SK-N-DZ (cell line): ENCODE results near the gene KRTAP9-8.
"Not testable (repeated sequence)": the region's sequence is repeated elsewhere in the genome, so short reads cannot be mapped to it uniquely, and the experiment has no call there.

Source experiments
- DNase-seq: peaks from one replicate; pipeline ENCODE4 v3.0.0-alpha.2; 2015; ENCODE audit warnings: low spot score
- small RNA-seq, 2 experiments: library from RNA; depleted of rRNA; stranded (forward); fragments of <200 nt; gene quantifications; one replicate each; pipeline ENCODE3, GENCODE V24; 2014

KRTAP9-8 gene

DNA sequence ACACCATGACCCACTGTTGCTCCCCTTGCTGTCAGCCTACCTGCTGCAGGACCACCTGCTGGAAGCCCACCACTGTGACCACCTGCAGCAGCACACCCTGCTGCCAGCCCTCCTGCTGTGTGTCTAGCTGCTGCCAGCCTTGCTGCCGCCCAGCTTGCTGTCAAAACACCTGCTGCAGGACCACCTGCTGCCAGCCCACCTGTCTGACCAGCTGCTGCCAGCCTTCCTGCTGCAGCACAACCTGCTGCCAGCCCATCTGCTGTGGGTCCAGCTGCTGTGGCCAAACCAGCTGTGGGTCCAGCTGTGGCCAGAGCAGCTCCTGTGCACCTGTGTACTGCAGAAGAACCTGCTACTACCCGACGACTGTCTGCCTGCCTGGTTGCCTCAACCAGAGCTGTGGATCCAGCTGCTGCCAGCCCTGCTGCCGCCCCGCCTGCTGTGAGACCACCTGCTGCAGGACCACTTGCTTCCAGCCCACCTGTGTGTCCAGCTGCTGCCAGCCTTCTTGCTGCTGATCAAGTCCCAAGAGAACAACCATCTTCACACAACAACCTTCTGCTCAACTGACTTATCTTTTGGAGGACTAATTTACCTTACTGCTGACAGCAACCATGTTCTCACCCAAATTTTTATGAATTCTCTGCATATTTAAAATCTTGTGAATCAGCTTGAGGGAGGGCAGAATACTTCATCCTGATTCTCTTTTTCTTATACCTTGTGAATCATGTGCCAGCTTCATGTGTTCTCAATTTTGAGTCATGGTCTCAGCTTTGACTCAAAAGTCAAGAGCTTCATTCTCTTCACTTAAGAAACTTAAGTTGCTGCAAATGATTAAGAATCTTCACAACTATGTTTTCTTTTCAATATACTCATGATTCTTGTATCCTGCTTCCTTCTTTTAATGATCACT lies 17.8 kb downstream of the KRTAP9-8 start, which contains the start of gene KRTAP9-9:
TSS of gene KRTAP9-9 (plus strand) at position 4 of the 910 bp plus-strand sequence.
- peak; percentile 0 for DNase-seq

DNA sequence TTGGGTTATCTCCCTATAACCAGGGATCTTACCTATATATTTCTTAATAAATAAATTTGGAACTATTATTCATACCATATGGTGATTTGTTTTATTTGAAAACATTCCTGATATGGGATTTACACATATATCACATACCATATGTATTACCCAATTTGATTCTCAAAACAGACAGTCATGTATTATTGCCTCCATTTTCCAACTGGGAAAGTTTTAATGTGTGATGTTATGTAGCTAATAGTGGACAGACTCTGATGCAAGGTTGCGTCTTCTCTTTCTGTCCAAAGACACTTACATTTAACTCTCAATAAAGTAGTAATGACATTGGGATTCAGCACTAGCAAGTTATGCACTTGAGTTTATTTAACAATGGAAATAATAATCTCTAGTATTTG lies 18.5 kb downstream of the KRTAP9-8 start:
- DNase-seq: peak; percentile 0

DNA sequence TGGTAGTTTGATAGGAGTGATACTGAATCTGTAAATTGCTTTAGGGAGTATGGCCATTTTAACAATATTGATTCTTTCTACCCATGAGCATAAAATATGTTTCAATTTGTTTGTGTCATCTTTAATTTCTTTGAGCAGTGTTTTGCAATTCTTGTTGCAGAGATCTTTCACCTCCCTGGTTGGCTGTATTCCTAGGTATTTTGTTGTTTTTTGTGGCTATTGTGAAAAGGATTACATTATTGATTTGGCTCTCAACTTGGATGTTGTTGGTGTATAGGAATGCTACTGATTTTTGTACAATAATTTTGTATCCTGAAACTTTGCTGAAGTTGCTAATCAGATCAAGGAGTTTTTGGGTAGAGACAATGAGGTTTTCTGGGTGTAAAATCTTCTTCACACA lies 20.6 kb downstream of the KRTAP9-8 start:
- no peak for DNase-seq

DNA sequence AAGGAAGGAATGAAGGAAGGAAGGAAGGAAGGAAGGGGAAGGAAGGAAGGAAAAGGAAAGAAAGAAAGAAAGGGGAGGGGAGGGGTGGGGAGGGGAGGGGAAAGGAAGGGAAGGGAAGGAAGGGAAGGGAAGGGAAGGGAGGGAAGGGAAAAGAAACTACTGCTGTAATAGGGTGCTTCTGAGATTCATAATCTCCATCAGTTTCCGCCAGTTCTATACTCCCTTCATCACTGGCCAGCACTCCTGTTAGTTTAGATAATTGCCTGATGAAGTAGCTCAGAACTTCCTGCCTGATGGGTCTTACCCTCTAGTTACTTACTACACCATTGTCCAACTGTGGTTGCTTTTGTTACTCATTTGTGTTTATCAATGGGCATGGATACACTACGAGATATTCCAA lies 25.4 kb downstream of the KRTAP9-8 start:
- DNase-seq: no peak

DNA sequence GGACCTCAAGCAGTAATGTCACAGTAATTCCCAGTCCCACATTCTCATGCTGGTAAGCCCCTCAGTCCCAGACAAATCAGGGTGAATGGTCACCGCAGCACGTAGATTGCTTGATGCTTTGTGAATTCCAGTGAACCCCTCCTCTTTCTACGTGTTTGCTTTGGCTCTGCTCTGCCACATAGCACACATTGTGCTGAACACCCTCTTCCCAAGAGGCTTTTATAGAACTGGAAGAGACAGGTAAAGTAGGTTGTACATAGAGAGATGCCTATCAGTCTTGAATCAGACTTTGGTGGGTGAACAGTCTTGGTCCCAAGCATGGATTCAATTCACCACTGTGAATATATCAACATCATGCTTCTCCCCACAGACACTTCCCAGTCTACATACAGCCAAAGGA lies 26.8 kb downstream of the KRTAP9-8 start:
- DNase-seq: peak; percentile 0

DNA sequence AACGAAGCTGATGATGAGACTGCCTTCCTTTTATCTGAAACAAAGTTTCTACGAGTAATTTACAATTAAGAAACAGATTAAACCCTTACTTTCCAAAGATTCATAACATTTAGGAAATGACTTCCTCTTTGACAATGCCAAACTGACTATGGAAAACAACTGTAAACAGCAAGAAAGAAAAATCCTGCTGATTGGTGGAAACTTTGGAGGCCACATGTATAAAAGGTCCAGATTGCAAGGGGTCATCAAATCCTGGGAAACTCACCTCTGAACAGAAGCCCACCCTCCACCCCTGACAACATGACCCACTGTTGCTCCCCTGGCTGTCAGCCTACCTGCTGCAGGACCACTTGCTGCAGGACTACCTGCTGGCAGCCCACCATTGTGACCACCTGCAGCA lies 27.3 kb downstream of the KRTAP9-8 start, which contains the start of gene KRTAP9-6:
TSS of gene KRTAP9-6 (plus strand) at position 301 of the 400 bp plus-strand sequence. CDS start at position 301, 0 bp downstream.
- no peak for DNase-seq

DNA sequence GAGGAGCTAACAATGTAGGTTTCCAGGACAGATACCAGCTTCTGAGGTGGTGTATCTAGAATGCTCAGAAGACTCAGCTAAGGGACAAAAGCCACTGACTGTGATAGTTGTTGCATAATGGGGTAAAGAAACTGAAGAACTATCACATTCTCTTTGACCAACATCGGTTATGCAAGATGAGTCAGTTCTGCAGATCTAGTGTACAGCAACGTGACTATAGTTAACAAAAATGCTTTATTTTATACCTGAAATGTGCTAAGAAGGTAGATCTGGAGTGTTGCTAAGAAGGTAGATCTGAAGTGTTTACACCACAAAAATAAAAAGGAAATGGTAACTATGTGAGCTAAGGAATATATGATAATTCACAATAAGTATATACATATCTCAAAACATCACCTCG lies 29.9 kb downstream of the KRTAP9-8 start:
- no peak for DNase-seq

DNA sequence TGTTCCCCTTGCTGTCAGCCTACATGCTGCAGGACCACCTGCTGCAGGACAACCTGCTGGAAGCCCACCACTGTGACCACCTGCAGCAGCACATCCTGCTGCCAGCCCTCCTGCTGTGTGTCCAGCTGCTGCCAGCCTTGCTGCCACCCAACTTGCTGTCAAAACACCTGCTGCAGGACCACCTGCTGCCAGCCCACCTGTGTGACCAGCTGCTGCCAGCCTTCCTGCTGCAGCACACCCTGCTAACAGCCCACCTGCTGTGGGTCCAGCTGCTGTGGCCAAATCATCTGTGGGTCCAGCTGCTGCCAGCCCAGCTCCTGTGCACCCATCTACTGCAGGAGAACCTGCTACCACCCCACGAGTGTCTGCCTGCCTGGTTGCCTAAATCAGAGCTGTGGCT lies 33.5 kb downstream of the KRTAP9-8 start:
- not testable (repeated sequence) for DNase-seq

DNA sequence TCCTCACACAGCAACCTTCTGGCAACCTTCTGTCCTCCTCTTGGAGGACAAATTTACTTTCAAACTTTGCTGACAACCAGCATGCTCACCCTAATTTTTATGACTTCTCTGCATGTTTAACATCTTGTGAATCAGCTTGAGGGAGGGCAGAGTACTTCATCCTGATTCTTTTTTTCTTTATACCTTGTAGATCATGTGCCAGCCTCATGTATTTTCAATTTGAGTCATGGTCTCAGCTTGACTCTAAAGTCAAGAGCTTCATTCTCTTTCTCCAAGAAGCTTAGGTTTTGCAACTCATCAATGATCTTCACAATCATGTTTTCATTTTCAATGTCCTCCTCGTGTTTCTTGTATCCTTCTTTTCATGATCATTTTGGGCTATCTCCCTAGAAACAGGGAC lies 34.1 kb downstream of the KRTAP9-8 start:
- no peak for DNase-seq

DNA sequence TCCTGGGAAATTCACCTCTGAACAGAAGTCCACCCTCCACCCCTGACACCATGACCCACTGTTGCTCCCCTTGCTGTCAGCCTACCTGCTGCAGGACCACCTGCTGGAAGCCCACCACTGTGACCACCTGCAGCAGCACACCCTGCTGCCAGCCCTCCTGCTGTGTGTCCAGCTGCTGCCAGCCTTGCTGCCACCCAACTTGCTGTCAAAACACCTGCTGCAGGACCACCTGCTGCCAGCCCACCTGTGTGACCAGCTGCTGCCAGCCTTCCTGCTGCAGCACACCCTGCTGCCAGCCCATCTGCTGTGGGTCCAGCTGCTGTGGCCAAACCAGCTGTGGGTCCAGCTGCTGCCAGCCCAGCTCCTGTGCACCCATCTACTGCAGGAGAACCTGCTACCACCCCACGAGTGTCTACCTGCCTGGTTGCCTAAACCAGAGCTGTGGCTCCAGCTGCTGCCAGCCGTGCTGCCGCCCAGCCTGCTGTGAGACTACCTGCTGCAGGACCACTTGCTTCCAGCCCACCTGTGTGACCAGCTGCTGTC lies 37.9 kb downstream of the KRTAP9-8 start, which contains the start of gene KRTAP9-7:
TSS of gene KRTAP9-7 (plus strand) at position 51 of the 543 bp plus-strand sequence. CDS start at position 51, 0 bp downstream.
- not testable (repeated sequence) for DNase-seq

DNA sequence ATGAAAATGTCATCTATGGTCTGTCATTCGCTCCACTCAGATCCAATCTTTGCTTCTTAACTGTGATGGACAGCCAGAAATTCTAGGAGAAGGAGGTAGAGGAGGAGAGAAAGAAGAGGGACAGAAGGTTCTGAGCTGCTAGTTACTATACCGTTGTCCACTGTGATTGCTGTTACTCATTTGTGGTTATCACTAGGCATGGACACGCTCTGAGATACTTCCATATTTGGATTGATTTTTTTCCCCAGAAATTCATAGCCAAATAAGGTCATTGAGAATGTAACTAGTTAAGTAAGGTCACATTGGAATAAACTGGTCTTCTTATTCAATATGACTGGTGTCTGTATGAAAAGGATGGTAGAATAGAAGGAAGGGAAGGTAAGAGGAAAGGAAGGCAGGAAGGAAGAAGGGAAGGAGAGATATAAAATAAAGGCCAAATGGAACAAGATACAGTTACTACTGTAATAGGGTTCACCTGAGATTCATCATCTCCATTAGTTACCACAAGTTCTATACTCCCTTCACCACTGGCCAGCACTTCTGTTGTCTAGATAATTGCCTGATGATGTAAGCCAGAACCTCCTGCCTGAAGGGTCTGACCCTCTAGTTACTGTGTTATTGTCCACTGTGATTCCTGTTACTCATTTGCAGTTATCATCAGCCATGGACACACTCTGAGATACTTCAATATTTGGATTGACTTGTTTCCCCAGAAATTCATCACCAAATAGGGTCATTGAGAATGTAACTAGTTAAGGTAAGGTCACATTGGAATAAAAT lies 40.6 kb downstream of the KRTAP9-8 start:
- peak; percentile 0 for DNase-seq

DNA sequence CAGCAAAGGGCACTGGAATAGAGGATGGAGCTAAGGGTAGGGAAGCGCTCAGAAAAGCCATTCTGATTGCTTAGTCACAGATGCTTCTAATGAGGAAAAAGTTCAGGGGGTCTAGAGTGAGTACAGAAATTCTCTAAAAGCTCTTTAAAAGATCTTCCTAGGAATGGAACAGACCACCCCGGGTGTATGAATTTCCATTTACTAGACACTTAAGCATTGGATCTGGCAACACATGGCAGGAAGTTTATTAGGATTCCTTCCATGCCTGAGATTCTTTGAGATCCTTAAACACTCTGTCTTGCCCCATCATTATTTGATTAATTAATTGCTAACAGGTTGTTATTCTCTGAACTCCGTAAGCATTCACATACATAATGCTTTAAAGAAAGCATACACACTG lies 46.2 kb downstream of the KRTAP9-8 start:
- DNase-seq: peak; percentile 0

DNA sequence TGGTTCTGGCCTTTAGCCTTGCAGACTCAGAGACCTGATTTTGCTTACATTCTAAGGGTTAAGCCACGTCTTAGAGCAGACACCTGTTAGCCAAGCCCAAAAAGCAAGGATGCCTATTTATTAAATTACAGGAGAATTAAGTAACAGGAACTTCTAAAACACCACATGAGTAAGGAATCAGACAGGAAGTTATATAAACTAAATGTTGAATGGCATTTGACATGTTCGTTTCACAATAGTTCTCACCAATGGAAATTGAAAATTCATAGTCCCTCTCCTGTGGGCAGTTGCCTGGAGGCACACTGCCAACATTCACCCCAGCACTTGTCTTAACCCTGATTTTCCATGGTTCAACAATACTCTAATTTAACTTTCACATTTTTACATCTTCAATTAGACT lies 46.7 kb downstream of the KRTAP9-8 start:
- peak; percentile 0 for DNase-seq

DNA sequence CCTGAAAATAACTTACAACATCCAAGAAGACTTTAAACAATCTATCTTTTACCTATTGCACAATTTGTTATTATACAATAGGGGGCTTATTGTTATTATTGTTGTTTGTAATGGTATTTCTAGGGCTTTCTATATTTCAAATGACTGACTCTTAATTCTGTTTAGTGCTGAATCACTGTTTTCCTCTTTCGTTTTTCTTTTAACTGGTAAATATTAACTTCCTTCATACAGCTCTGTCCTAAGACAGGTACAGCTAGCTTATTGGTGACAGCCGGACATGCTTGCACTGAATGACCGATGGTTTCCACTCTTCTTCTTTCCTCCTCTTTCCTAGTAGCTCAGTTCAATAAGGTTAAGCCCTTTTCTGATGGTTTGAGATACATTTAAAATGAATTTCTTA lies 49.3 kb downstream of the KRTAP9-8 start:
- no peak for DNase-seq

Small RNAs within 50 kb of the gene (small RNA-seq; reads per million reads assigned to genes)
- 0 reads per million in 2 experiments for gene KRTAP9-10P
